Right ventricle myocardium inferior (tissue), 1 donor: ENCODE measurements around the gene POGLUT3. TPM values are rescaled to one million over a fixed set of nuclear protein-coding genes. Genes with fewer than 3 reads are reported as not detected.

Experiments used
- ATAC-seq: fragments of 200-7000 bp; cut with Tn5 transposase; one replicate; pipeline ENCODE4 v1.9.1; 2020; ENCODE audit warnings: mild to moderate bottlenecking, moderate library complexity
- DNase-seq: peaks from one replicate; pipeline ENCODE4 v3.0.0; 2021; ENCODE audit errors: missing footprints
- intact Hi-C: fragments of 100-400 bp; cut with DNase I; formaldehyde crosslinking; loops from one replicate; pipeline ENCODE4 v1.11.0; 2022
- long read RNA-seq: library from polyadenylated mRNA; unstranded; transcript quantifications from one replicate; pipeline ENCODE4 v2.0.0, GENCODE V29; 2021
- total RNA-seq: library from RNA; stranded (reverse); fragmentation: NEBNext Ultra II Directional; extraction: Animal tissue kit (Norgen Biotek cat#: 25700); gene quantifications from one replicate; pipeline ENCODE4 v1.2.1, GENCODE V29; 2021
- donor health status: DM: no; HTN: yes; CAD: no; lungs with severe emphysema.

The POGLUT3 gene, protein sequence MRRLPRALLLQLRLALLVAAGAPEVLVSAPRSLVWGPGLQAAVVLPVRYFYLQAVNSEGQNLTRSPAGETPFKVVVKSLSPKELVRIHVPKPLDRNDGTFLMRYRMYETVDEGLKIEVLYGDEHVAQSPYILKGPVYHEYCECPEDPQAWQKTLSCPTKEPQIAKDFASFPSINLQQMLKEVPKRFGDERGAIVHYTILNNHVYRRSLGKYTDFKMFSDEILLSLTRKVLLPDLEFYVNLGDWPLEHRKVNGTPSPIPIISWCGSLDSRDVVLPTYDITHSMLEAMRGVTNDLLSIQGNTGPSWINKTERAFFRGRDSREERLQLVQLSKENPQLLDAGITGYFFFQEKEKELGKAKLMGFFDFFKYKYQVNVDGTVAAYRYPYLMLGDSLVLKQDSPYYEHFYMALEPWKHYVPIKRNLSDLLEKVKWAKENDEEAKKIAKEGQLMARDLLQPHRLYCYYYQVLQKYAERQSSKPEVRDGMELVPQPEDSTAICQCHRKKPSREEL
- total RNA-seq = 13.0 TPM
- long read RNA-seq = 0 reads

DNA sequence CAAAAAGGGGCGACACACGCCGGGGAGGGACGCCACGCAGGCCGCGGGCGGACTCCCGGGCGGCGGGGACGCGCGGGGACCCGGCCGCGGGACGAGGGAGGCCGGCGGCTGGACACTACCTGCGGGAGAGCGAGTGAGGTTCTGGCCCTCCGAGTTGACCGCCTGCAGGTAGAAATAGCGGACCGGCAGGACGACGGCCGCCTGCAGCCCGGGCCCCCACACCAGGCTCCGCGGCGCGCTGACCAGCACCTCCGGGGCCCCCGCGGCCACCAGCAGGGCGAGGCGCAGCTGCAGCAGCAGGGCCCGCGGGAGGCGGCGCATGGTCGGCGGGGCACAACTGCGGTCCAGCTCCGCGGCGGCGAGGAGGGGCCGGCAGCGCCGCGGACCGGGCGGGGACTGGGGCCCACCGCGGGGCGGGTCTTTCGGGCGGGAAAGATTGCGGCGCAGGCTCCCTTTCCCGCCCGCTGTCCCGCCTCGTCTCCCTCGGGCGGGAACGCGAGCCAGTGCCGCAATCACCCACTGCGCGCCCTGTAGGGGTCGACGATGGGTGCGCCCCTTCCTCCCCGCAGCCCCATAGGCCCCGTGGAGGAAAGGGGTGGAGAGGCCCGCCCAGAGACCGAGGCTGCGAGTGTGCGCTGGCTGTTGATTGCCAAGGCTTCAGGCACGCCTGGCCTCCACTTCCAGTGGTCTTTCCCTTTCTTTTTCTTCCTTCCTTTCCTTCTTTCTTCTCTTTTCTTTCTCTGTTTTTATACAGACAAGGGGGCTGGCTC, at the start of gene POGLUT3:
Gene POGLUT3, minus strand, starts transcription at position 339 of the 770 bp plus-strand sequence. Its CDS starts 18 bp downstream, at position 321.
- DNase-seq = peak; percentile 80
- intact Hi-C loops = loop anchor here (10.0 kb wide), 1 partner anchor 147 kb away; no protein-coding TSS in a partner anchor
- peak; percentile 87 for ATAC-seq

DNA sequence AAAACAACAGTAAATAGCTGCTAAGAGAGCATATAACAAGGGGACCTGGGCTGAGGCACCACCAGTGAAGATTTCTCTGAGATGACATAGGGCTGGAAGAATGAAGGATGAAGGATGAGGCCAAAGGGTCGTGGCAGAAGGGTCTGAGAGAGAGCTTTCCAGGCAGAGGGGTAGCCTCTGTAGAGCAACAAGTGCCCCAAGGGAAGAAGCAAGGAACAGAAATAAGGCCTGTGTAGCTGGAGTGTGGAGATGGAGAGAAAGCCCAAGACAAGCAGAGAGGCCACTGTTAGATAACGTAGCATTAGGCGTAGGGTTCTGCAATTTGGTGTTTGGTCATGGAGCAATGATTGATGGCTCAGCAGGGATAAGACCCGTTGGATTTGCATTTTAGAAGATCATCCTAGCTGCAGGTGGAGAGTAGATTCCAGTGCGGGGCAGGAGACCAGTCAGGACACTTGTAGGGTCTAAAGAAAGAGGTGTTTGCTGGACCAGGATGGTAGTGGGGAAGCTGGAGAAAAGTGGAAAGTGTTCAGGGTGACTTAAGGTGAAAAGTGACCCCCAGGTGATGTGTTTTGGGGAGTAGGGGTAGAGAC, 47.8 kb upstream of the POGLUT3 start:
- DNase-seq = no peak
- no peak for ATAC-seq
- intact Hi-C loops = no loop called here

DNA sequence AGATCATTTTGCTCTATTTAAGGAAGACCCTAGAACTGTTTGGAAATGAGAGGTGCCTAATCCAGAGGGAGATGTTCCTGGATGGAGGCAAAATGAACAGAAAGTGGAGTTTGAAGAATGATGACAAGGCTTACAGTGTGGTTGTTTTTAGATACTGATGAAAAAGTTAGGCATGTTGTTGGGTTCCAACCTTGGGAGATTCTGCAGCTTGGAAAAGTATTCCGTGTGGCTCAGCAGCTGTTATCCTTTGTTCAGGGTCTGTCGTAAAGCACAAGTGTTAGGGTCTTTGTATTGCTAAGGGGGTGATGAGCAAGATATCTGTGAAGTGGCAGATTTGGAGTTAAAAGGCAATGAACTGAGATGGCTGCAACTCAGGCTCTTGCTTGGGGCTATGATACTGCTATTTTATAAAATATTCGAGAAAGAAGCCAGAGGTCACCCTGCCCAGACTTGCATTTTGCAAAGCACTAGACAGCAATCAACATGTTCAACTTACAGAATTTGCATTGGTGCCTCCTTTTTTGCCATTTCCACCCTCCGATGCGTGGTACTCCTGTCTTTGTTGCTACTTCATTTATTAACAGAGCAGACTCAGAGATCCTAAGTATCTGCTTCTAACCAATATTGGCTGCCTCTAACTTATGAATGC, 45.3 kb upstream of the POGLUT3 start:
- no peak for DNase-seq
- no peak for ATAC-seq
- intact Hi-C loops = no loop called here

DNA sequence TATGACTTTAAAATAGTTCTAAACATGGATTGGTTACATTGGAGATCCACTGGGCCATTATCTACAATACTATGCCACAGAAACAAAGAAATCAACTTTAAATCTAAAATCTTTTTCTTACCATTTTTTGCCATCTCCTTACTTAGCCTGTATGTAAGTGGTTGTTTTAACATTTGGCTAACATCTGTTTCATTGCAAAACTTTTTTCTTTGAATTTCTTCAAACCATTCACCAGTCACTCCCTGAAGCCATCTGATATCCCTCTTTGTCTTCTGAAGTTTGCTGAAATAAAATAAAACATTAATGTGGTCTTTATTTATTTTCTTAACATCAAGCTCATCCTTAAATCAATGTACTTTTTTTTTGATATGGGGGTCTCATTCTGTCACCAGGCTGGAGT, 43.3 kb upstream of the POGLUT3 start:
- intact Hi-C loops = no loop called here
- ATAC-seq (no peak), DNase-seq (no peak)

DNA sequence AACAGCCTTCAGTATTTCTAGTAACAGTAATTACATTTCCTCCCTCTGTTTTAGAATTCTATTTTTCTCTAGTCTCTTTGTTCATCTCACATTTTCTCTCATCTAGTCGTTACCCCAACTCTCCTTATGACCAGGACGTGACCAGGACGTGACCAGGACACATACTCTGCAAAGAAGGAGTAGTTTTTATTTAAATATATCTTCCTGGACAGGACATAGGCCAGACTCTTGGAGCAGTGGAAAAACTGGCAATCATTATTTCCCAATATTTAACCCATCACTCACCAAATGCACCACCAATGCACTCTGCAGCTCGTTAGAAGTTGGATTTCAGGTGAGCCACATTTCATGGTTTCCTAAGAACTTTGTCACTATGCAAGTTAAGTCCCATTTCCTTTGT, 40.3 kb upstream of the POGLUT3 start:
- ATAC-seq = no peak
- intact Hi-C loops = no loop called here
- DNase-seq = no peak

DNA sequence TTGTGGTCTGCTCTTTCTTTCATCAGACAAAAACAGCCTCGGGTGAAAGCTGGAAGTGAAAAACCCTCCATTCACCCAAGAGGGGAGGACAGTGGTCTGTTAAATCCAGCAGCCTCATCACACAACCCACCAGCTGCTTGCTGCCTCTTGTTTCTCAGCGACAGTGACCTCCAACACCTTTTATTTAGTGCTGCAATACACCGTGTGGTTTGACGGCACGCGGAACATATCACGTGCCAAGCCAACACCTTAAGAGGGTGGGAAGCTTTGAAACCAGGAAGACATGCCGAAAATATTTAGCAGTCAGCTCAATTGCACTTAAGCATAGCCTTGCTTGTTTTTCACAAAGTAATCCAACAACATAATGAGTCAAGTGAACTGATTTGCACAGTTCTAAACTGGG, 39.8 kb upstream of the POGLUT3 start:
- ATAC-seq (no peak), DNase-seq (no peak)
- intact Hi-C loops = no loop called here

DNA sequence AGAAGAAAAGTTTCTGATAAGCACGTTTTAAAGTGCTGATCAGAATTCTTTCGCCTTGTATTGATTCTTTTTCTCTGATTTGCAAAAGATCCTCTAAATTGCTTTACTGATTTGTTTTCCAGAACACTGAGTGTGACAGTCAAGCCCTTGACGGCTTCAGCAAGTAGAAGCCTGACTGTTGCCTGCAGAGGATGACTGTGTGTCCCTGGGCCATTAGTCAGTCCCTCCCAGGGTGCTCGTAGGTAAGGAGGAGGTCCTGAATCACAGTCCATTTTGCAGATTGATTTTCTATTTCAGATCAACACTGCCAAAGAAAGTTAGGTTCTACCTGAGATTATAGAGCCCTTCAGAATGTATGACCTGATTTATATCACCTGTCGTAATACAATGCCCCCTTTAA, 38.6 kb upstream of the POGLUT3 start:
- DNase-seq = no peak
- intact Hi-C loops = no loop called here
- no peak for ATAC-seq

DNA sequence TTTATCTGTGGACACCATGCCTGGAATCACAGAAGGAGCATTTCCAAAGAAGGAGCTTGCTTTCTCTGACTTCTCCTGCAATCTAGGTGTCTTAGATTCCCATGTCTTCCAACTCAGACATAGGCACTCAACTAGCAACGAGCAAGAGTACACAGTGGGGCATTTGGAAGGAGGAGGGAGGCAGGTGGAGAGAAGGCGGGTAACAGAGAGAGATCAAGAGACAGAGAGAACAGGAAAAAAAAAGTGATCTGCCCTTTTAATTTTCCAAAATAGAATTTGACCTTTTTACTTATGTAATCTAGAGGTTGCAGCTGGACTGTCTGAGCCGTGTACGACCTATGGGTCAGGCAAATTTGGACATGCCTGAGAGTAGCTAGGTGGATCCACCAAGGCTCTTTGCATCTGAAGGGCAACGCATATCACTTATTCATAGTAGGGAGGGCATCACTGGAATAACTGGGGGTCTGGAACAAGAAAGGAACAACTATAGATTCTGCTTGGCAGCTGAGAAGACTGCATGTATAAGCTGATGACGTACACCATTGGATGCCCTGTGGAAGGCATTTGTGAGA, 37.3 kb upstream of the POGLUT3 start:
- intact Hi-C loops = no loop called here
- DNase-seq (no peak), ATAC-seq (no peak)

DNA sequence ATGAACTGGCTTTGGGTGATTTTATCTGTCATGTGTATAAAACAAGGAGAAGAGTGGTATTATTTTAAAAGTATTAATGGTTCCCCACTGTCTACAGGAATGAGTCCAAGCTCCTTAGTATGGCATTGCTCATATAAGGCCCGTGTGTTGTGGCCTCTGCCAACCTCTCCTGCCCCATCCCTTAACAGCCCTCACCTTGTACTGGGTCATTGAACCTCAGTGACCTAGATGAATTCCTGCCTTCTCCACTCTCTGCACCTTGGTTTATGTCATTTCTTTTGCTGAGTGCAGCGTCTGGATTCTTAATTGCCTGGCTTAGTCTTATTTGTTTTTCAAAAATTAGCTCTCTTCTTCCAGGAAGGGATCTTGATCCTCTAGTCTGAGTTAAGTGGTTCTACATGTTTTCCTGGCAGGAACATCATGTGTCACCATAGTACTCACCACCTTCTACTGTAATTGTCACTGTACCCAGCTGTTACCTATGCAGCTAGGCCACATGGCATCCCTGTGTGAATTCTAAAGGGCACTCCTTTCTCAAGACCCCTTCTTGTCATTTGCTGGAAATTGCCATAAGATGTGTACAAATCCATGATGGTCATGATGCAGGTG, 36.2 kb upstream of the POGLUT3 start:
- no peak for ATAC-seq
- DNase-seq = no peak
- intact Hi-C loops = no loop called here

DNA sequence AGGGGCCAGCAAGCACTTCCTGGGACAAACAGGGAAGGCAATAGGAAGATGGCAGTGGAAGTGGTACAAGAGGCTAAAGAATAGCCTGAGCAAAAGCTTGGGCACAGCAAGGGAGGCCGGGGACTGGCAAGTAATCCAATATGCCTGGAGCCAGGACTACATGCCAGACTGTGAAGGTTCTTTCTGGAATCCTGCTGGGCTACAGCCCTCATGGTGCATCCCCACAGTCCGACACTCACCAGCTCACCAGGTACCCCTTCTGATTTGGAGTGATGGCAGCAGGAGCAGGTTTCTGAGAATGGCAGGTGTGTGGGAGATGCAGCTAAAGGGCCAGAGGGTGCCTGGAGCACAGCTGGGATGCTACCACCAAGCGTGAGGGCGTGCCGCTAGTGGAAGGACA, 32.2 kb upstream of the POGLUT3 start:
- ATAC-seq (no peak), DNase-seq (no peak)
- intact Hi-C loops = no loop called here

DNA sequence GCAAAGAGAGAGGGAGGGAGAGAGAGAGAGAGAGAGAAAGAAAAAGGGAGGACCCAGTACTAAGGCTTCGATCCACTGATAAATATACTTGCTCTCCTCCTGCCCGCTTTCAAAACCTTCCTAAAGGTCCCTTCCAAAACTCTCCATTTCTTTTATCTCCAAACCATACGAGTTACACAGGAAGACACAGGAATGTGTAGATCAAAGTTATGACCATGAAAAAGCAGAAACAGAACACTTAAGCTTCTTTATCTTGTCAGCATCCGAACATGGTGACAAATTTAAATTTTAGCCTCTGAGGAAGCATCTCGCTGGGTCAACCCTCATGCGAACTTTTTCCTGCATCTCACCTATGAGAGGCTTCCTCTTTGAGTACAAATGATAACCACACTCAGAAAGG, 29.2 kb upstream of the POGLUT3 start:
- ATAC-seq (no peak), DNase-seq (no peak)
- intact Hi-C loops = no loop called here

DNA sequence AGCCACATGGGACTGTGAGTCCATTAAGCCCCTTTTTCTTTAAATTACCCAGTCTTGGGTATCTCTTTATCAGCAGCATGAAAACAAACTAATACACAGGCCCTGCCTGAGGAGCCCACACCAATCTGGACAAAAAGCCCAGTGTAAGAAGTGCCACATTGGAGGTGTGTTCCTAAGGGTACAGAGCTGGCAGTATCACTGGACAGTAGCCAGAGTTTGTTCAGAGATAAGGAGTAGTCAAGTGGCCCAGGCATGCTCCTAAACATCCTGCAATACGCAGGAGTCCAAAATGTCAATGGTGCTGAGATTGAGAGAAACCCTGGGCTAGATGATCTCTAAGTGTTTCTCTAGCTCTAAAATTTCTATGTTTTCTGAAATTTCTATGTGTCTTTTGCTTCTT, 27.0 kb upstream of the POGLUT3 start:
- intact Hi-C loops = no loop called here
- DNase-seq = no peak
- no peak for ATAC-seq

DNA sequence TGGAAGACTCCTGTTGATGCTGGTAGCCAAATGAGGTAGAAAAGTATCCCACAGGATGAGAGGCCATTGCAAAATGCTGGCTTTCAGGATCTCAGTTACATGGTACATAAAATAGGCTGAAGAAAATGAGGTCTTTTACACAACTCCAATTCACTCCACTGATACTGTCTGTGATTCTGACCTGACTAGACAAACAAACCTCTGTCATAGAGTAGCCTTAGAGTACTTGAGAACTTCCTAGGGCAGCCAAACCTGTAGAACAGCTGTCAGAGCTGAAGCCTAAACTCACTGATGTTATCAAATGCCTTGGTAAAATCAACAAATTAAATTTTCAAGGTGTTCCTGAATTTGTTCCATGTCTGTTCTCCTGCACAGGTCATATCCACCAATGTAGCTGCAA, 26.2 kb upstream of the POGLUT3 start:
- intact Hi-C loops = no loop called here
- DNase-seq (no peak), ATAC-seq (no peak)

DNA sequence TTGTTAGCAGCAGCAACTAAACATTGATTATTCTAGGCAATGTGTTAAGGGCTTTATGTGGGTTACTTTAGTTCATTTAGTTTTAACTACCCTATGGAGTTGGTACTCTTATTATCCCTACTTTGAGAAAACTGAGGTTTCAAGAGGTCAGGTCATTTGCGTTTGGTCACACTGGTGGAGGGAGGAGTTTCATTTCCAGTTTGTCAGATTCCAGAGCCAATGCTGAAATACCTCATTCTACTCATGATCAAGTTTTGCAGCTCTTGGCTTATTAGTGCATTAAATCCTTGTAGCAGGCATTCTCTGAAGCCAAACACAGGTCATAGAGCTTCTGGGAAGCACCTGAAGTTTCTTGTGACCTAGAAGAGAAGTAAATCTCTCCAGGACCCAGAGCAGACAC, 24.1 kb upstream of the POGLUT3 start:
- intact Hi-C loops = no loop called here
- ATAC-seq (no peak), DNase-seq (no peak)

DNA sequence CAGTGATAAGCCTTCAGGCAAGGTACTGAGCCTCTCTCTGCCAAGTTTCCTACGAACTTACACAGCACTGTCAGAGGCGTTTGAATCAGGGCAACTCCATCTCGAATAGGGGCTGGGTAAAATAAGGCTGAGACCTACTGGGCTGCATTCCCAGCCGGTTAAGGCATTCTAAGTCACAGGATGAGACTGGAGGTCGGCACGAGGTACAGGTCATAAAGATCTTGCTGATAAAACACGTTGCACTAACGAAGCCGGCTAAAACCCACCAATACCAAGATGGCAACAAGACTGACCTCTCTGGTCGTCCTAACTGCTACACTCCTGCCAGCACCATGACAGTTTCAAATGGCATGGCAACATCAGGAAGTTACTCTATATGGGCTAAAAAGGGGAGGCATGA, 20.4 kb upstream of the POGLUT3 start:
- ATAC-seq (no peak), DNase-seq (no peak)
- intact Hi-C loops = no loop called here

DNA sequence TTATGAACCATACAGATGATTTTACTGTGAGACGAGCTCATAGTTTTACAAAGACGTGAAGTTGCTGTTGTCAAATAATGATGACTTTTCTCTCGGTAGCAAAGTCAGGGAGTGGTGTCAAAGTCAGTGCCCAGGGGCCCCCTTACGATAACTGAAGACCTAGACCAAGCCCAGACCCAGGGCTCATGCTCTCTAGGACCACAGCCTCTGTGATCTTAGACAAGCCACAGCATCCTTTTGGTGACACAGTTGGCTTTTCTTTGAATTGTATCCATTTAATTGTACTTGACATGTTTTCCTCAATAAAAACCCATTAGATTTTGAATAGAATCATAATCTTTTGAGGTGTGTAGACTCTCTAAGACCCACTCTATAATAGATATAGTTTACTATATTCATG, 17.9 kb upstream of the POGLUT3 start:
- DNase-seq (no peak), ATAC-seq (no peak)
- intact Hi-C loops = no loop called here

DNA sequence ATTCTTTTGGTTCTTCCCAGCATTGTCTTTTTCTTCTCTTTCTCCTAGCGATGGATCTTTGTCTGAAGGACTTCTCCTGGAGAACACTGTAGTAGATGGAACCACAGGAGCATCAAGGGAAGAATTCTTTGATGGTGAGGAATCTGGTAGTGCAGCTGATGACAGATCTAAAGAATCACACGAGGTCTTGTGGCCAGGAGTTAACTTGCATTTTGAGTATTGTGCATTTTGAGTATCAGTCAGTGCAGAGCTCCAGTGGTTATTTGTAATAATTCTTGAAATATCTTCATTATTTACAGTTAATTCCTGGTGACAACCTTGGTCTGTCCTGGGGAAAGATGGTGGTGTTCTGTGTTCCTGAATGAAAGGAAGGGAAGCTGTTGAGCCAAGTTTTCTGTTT, 14.5 kb upstream of the POGLUT3 start:
- no peak for ATAC-seq
- DNase-seq = no peak
- intact Hi-C loops = no loop called here

DNA sequence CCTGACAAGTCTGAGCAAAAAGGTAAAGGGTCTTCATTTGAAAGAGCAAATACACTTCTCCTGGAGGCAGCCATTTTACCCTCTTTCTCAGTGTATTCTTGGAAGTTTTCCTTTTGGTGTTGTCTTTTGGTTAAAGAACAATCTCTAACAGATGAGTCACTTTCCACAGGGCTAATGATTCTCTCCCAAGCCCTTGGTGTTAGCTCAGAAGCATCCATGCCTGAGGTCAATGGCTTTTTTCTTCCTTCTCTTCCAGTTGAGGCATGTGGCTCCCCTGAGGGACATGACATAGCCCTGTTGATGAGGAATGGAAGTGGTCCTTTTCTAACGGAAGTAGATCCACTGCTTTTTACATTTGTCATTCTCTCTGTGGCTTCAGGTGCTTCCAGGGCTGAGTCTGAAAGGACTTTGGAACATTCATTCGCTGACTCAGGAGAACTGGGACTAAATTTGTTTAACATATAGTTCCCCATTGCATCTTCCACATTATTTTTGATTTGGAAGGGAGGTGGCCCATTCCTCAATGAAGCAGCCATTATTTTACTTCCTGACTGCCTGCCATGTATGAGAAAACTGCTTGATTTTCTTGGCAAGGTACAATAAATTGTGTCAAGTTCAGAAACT, 13.8 kb upstream of the POGLUT3 start:
- intact Hi-C loops = no loop called here
- DNase-seq (no peak), ATAC-seq (no peak)
